ENCODE data around the gene ATP9A.

- no peak for TF ChIP-seq CTCF (IDR thresholded peaks at IDR 0.05; ENCODE audit: low read length)
- no peak for TF ChIP-seq EZH2 (IDR thresholded peaks at IDR 0.05; ENCODE audit: borderline replicate concordance, low read length)
Measured at GRCh38 chr20:51563486-51564332, 204.5 kb downstream of the ATP9A start.
